Measurements from ENCODE around the gene TDO2.

TDO2 gene

DNA sequence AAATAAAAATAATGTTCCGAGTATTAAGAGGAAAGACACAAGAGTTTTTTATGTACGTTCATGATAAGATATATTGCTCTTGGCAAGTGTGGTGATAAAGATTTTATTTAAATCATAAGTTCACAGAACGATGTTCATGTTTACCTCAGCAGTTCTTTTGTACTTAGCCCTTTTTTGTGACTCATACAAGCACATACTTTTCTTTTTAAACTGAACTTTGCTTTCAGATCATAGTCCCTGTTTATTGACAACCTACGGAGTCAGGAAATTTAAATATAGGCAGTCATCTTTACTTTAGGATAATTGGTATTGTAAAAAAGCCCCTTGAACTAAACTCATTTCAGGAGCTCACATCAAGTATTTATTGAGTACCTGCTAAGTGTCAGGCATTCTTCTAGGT is 51.4 kb downstream of the TDO2 start:
- DNase-seq: no peak

DNA sequence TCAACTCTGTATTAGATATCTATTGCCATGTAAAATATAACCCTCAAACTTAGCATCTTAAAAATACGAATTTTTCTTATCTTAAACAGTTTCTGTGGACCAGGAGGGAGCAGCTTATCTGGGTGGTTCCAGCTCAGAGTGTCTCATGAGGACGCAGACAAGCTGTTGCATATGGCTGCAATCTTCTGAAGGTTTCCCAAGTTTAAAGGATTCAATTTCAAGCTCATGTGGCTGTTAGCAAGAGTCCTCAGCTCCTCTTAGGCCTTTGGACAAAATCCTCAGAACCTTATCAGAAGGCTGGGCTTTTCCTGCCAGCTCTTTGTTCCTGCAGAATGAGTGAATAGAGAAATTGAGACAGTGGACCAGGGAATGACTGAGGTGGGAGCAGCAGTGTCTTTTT is 53.0 kb downstream of the TDO2 start:
- no peak for DNase-seq

DNA sequence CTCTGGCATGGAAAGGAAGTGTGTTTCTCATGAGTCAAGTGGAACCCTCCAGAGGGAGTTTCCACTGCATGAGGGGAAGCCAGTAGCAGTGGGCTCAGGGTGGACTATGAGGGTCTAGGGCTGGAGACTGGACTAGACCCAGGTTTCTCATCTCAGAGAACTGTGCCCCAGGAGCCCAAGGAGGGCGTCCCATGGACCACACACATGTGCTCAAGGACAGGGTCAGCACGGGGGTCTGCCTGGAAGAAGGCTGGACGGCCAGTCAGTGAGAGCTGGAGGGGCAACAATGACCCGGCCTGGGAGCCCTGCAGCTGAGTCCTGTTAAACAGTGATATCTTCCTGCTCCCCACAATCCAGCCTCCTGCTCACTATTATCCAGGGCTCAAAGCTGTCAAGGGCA is 55.9 kb downstream of the TDO2 start:
- no peak for DNase-seq

DNA sequence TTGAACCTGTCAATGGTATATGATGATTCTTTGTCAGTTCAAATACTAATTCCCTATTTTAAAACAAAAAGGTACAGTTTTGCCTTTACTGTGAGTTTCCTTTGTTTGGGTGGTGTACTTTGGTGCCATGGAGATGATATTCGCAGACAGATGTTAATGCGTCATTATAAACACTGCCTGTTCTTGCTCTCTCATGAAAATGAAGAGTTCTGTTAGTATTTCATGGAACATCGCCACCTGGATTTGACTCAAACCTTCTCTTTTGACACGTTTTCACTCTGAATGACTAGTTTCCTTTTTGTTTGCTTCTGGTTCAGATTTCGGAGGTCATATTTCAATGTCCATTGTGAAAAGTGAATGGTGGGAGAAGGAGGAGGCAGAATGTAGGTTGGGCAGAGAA is 57.0 kb downstream of the TDO2 start:
- no peak for DNase-seq

DNA sequence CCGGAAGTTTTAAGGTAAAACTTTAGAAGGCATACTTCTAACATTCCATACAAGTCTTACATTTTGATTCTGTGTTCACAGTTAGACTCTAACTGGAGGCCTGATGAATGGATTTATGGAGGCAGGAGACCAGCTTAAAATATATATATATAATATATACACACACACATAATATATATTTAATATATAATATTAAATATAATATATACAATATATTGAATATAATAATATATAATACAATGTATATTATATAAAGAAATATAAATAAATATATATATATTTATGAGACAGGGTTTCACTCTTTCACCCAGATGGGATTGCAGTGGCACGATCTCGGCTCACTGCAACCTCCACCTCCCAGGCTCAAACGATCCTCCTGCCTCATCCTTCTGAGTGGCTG is 58.1 kb downstream of the TDO2 start:
- no peak for DNase-seq

DNA sequence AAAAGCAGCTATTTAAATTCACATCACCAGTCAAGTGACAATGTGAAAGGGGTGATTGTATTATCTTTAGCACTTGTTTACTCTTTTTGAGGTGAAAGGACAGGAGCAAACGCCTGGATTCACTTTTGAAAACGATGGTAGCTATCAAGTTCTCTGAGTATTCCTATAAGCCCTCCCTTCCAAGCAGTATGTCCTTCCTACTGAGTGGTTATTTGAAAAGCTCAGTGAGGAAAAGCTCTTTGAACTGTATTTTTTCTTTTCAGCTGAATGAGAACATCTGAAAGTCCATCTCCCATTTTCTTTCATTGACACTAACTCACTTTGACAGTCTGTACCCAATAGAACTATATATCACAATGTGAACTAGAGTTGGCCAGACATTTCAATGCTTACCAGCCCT is 59.3 kb downstream of the TDO2 start:
- no peak for DNase-seq

DNA sequence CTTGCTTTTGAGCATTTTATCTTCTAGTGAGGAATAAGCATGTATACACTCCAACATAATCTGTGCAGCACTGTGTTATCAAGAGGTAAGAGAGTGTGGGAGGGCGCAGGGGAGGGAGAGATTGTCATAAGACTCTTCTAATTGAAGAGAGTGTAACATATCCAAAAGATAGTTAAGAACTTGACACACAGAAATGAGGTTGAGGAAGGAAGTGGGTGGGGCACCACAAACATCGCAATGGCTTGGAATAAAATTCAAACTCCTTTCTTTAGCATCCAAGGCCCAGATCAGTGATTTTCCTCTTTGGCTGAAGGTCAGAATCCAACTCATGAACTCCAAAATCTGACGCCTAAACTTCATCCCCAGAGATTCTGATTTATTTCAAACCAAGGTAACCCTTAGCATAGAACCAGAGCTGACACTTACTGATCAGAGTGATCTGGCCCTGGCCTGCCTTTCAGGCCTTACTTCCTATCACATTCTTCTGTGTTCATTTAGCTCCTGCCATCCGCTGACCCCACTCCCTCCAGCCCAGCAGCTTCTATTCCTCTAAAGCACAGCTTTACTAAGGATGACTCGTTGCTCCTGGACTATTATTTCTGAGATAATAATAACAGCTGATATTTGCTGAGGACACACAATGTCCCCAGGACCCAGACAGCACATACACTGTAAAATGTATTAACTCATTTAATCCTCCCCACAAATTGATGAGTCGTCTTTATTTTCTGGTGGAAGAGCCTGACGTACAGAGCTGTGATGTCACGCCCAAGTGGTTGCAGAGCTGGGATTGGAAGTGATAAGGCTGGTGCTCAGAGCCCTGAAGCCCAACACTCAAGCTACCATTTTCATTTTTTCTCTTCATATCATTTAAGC is 60.8 kb downstream of the TDO2 start:
- DNase-seq: no peak

DNA sequence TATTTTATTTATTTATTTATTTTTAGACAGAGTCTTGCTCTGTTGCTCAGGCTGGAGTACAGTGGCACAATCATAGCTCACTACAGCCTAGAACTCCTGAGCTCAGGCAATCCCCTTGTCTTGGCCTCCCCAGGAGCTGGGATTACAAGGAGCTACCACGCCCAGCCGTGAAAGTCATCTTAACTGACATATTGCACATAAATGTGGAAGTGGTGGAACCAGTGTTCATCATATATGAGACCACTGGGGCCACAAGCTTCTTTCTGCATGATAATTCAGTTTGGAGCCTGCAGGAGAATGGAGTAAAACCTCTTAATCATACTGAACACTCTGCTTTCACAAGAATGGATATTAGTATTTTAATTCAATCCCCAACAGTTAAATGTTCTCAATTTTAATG is 62.7 kb downstream of the TDO2 start:
- no peak for DNase-seq

DNA sequence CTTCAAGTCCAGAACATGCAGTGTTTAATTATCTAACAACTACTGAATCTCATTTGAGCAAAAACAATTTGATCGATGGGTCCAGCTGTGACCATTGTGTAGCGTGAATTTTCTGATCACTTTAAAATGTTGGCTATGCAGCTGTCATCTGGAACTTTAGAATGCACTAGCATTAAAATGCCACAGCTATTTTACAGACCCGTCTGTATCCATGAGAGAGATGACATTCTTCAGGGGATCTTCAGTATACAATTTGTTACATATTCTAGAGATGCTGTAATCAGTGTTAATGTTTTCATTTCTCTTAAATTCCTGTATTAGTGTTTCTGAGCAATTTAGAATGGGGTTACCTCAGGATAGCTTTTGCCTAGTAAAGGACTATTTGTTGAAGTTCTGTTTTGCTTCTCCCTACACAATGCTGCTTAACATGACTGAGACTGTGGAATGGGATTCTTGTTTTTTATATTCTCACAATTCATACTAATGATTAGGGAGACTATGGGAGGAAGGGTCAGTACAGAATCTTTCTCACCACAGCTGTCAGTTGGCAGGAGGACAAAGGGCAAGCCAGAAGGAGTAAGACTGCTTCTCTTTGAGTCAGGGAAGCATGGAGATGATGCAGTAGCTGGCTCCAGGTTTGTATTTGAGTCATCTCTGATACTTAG is 63.4 kb downstream of the TDO2 start:
- DNase-seq: no peak
